Measurements from ENCODE around the gene NPC1.

NPC1 gene

DNA sequence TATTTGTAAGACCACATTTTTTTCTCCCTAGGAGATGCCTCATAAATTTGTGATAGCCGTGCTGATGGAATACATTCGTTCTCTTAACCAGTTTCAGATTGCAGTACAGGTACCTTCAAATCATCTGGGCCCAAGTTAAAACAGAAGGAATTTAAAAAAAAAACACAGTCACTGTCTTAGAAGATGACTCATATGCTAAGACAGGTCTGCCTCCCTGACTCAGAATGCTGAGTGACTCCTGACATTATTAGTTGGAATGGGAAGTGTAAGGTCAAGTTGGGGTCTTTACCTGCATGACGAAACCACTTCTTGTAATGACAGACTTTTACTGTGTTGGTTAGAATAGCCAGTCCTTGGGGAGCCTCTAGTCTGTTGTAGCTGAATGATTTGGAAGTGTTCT is 56.7 kb downstream of the NPC1 start:
- TF ChIP-seq, protein P1, sequence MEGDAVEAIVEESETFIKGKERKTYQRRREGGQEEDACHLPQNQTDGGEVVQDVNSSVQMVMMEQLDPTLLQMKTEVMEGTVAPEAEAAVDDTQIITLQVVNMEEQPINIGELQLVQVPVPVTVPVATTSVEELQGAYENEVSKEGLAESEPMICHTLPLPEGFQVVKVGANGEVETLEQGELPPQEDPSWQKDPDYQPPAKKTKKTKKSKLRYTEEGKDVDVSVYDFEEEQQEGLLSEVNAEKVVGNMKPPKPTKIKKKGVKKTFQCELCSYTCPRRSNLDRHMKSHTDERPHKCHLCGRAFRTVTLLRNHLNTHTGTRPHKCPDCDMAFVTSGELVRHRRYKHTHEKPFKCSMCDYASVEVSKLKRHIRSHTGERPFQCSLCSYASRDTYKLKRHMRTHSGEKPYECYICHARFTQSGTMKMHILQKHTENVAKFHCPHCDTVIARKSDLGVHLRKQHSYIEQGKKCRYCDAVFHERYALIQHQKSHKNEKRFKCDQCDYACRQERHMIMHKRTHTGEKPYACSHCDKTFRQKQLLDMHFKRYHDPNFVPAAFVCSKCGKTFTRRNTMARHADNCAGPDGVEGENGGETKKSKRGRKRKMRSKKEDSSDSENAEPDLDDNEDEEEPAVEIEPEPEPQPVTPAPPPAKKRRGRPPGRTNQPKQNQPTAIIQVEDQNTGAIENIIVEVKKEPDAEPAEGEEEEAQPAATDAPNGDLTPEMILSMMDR (IDR thresholded peaks at IDR 0.05; ENCODE audit: poor library complexity, severe bottlenecking) = no peak
- Histone ChIP-seq H3K27me3 (ENCODE audit: insufficient read depth, poor library complexity, severe bottlenecking) (no peaks in the 10 kb centered on the region), H3K4me3 (ENCODE audit: severe bottlenecking) (no peak overlapping the region), H3K9me3 (ENCODE audit: severe bottlenecking) (no peaks in the 10 kb centered on the region), H3K4me1 (ENCODE audit: insufficient read depth, poor library complexity, severe bottlenecking) (peaks cover 11% of the 10 kb centered on the region), H3K27ac (ENCODE audit: poor library complexity, severe bottlenecking) (peak overlapping the region; percentile 52), H3K36me3 (ENCODE audit: low read depth) (peaks cover 88% of the 10 kb centered on the region)
- ATAC-seq (ENCODE audit: low read depth) = peak; percentile 85
- no peak for DNase-seq (ENCODE audit: low spot score)

GRCh38 chr18:23528580-23529472 is 57.5 kb downstream of the NPC1 start:
- H3K36me3 ChIP-seq (ENCODE audit: low read depth) = peaks cover 80% of the 10 kb centered on the region
- peaks cover 16% of the 10 kb centered on the region for H3K4me1 ChIP-seq (ENCODE audit: insufficient read depth, poor library complexity, severe bottlenecking)

DNA sequence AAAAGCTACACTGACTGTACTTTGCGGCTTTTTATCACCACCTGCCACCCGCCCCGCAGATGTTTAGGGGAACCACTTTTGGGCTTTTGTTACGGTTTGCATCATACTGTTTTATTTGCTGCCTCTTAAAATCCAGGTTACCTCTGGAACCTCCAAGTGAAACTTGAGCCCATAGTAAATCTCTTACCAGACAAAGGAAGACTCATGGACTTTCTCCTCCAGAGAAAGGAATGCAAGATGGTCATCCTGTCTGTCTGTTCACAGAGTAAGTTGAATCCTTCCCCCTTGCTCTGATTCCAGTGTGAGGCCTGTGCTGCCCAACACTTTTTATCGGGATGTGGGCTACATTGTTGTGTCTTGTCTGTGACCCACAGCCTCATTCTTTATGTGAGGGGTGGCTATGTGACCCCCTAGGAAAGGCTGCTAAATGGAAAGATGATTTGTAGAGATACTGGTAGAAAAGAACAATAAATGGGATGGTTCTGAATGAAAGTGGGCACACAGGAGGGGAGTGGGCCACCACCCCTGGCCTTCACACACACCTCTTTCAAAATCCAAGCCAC is 59.7 kb downstream of the NPC1 start:
- Histone ChIP-seq H3K4me1 (ENCODE audit: insufficient read depth, poor library complexity, severe bottlenecking) (peaks cover 19% of the 10 kb centered on the region), H3K4me3 (ENCODE audit: severe bottlenecking) (no peak overlapping the region), H3K9me3 (ENCODE audit: severe bottlenecking) (no peaks in the 10 kb centered on the region), H3K27me3 (ENCODE audit: insufficient read depth, poor library complexity, severe bottlenecking) (no peaks in the 10 kb centered on the region), H3K36me3 (ENCODE audit: low read depth) (peaks cover 76% of the 10 kb centered on the region), H3K27ac (ENCODE audit: poor library complexity, severe bottlenecking) (no peak overlapping the region)
- no peak for ATAC-seq (ENCODE audit: low read depth)
- no peak for DNase-seq (ENCODE audit: low spot score)
- TF ChIP-seq, protein P1 (IDR thresholded peaks at IDR 0.05; ENCODE audit: poor library complexity, severe bottlenecking) = no peak

More at GRCh38 chr18:23528580-23529472, 57.5 kb downstream of the NPC1 start:
- ATAC-seq (ENCODE audit: low read depth) = no peak
- peak overlapping the region; percentile 52 for H3K27ac ChIP-seq (ENCODE audit: poor library complexity, severe bottlenecking)
- no peaks in the 10 kb centered on the region for H3K27me3 ChIP-seq (ENCODE audit: insufficient read depth, poor library complexity, severe bottlenecking)
- TF ChIP-seq, protein P1 (IDR thresholded peaks at IDR 0.05; ENCODE audit: poor library complexity, severe bottlenecking) = no peak
- no peak overlapping the region for H3K4me3 ChIP-seq (ENCODE audit: severe bottlenecking)
- DNase-seq (ENCODE audit: low spot score) = no peak
- no peaks in the 10 kb centered on the region for H3K9me3 ChIP-seq (ENCODE audit: severe bottlenecking)

DNA sequence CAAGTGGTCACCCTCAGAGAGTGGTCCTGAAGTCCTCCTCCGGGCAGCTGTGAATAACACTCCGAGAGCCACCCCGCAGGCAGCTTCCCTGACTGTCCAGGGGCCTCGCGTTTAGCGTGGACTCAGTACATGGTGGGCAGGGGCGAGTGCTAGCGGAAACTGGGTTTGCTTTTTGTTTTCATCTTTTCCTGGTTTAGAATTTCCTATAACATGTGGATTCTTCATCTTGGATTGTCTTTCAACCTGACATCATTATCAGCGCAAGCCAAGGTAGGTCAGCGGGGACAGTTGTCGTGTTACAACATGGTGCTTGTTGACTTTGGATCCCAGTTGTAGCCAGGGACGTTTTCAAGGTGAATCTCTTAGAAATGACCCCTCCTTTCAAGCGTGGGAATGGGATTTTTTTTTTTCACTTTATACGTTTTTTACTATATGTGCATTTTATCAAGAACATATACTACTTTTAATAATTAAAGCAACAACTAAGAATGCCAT is 62.0 kb downstream of the NPC1 start:
- no peak overlapping the region for H3K4me3 ChIP-seq (ENCODE audit: severe bottlenecking)
- ATAC-seq (ENCODE audit: low read depth) (no peak; the same call in 2 of the 3 replicates), DNase-seq (ENCODE audit: low spot score) (no peak)
- no peaks in the 10 kb centered on the region for H3K9me3 ChIP-seq (ENCODE audit: severe bottlenecking)
- H3K27ac ChIP-seq (ENCODE audit: poor library complexity, severe bottlenecking) = peak overlapping the region; percentile 36
- TF ChIP-seq, protein P1 (IDR thresholded peaks at IDR 0.05; ENCODE audit: poor library complexity, severe bottlenecking) = no peak
- no peaks in the 10 kb centered on the region for H3K27me3 ChIP-seq (ENCODE audit: insufficient read depth, poor library complexity, severe bottlenecking)
- H3K4me1 ChIP-seq (ENCODE audit: insufficient read depth, poor library complexity, severe bottlenecking) = peaks cover 10% of the 10 kb centered on the region
- H3K36me3 ChIP-seq (ENCODE audit: low read depth) = peaks cover 74% of the 10 kb centered on the region

All from RWPE2 (cell line).